SU-DHL-6 (cell line): ENCODE data around the gene SSR3.
"Not testable (repeated sequence)": the region's sequence is repeated elsewhere in the genome, so short reads cannot be mapped to it uniquely, and the experiment has no call there.

Experiments
- H2AFZ ChIP-seq: fragments of 200-600 bp; sonication (generic); 2 replicates; pipeline ENCODE4 v1.6.1; 2014; ENCODE audit warnings: low read depth, mild to moderate bottlenecking, moderate library complexity, mixed read lengths, antibody characterized with exemption, low read length; ENCODE audit not compliant: severe bottlenecking
- H3F3A ChIP-seq: fragments of 200-600 bp; shearing (Covaris generic); 2 replicates; pipeline ENCODE4 v1.6.0; 2016; ENCODE audit warnings: antibody characterized with exemption, mild to moderate bottlenecking; ENCODE audit not compliant: insufficient read depth
- H3K27ac ChIP-seq: fragments of 200-600 bp; sonication (generic); 2 replicates; pipeline ENCODE4 v1.5.1; 2016; ENCODE audit warnings: low read depth, mild to moderate bottlenecking, low read length, moderate library complexity, mixed read lengths
- H3K27me3 ChIP-seq: fragments of 200-600 bp; sonication (generic), shearing (Covaris generic); 2 replicates; pipeline ENCODE4 v1.6.0; 2014; ENCODE audit warnings: mild to moderate bottlenecking, low read length
- H3K36me3 ChIP-seq: fragments of 200-600 bp; sonication (generic); 2 replicates; pipeline ENCODE4 v1.6.1; 2014; ENCODE audit warnings: mild to moderate bottlenecking, low read length, mixed read lengths
- H3K4me2 ChIP-seq: fragments of 300-600, 200-600 bp; shearing (Covaris generic), sonication (generic); 2 replicates; pipeline ENCODE4 v1.6.0; 2014; ENCODE audit warnings: low read length, low read depth, mild to moderate bottlenecking; ENCODE audit not compliant: poor library complexity, severe bottlenecking
- H3K4me3 ChIP-seq: fragments of 200-600 bp; sonication (generic); 2 replicates; pipeline ENCODE4 v1.5.1; 2014; ENCODE audit warnings: antibody characterized with exemption, low read length, mild to moderate bottlenecking, mixed read lengths; ENCODE audit not compliant: insufficient read depth, poor library complexity, severe bottlenecking
- H3K79me2 ChIP-seq: fragments of 200-600 bp; sonication (generic); 2 replicates; pipeline ENCODE4 v1.6.1; 2014; ENCODE audit warnings: mild to moderate bottlenecking, low read length, moderate library complexity; ENCODE audit not compliant: insufficient read depth
- H3K9ac ChIP-seq: fragments of 200-600 bp; sonication (generic); 2 replicates; pipeline ENCODE4 v1.7.0; 2014; ENCODE audit warnings: mild to moderate bottlenecking, low read length
- H3K9me2 ChIP-seq: fragments of 200-600 bp; sonication (generic); replicated peaks from 2 replicates; pipeline ENCODE4 v1.6.1; 2014; ENCODE audit warnings: low read length; ENCODE audit not compliant: insufficient read depth
- H3K9me3 ChIP-seq: fragments of 200-600 bp; sonication (generic); 2 replicates; pipeline ENCODE4 v1.6.1; 2014; ENCODE audit warnings: low read length, mixed read lengths; ENCODE audit not compliant: insufficient read depth
- H4K20me1 ChIP-seq: fragments of 200-600 bp; sonication (generic); 2 replicates; pipeline ENCODE4 v1.6.1; 2014; ENCODE audit warnings: low read depth, mild to moderate bottlenecking, antibody characterized with exemption, low read length, moderate library complexity, mixed read lengths
- EZH2phosphoT487 ChIP-seq: fragments of 200-600 bp; sonication (generic), shearing (Covaris generic); conservative IDR thresholded peaks from 2 replicates; pipeline ENCODE4 v1.6.1; 2018; ENCODE audit warnings: mild to moderate bottlenecking, antibody characterized with exemption, low read length, moderate library complexity, mixed read lengths
- TF ChIP-seq, protein P1 (sequence below): fragments of 200-600 bp; sonication (generic); IDR thresholded peaks from one replicate; pipeline ENCODE4 v1.5.1; 2017; ENCODE audit warnings: antibody characterized with exemption, mild to moderate bottlenecking, low read length, moderate library complexity; ENCODE audit not compliant: insufficient read depth, poor library complexity, severe bottlenecking

SSR3 gene

DNA sequence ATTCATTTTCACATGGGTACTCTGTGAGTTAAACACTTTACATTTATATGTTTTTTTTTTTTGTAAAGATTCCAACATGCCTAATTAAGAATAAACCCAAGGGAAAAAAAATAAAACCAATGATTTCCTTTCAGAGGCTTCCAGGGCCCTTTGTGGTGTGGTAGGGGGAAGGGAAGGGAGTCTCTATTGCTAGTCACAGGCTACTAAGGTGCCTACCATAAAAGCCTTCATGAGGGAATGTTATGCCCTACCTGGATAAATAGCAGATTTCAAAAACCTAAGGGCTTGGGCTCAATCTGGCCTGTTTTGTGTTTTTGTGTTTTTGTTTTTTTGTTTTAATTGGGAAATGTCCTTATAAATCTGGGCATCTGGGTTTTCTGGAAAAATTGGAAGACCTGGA is 38.9 kb upstream of the SSR3 start:
- Histone ChIP-seq H3K9me2 (no peaks in the 10 kb centered on the region), H3F3A (no peaks in the 10 kb centered on the region), H3K36me3 (no peaks in the 10 kb centered on the region), H3K9ac (no peak overlapping the region), H3K27ac (no peak overlapping the region), H4K20me1 (no peaks in the 10 kb centered on the region), H3K9me3 (no peaks in the 10 kb centered on the region), H2AFZ (no peak overlapping the region), H3K79me2 (no peaks in the 10 kb centered on the region), H3K4me3 (no peak overlapping the region), H3K4me2 (no peak overlapping the region), H3K27me3 (no peaks in the 10 kb centered on the region)
- TF ChIP-seq, protein P1, sequence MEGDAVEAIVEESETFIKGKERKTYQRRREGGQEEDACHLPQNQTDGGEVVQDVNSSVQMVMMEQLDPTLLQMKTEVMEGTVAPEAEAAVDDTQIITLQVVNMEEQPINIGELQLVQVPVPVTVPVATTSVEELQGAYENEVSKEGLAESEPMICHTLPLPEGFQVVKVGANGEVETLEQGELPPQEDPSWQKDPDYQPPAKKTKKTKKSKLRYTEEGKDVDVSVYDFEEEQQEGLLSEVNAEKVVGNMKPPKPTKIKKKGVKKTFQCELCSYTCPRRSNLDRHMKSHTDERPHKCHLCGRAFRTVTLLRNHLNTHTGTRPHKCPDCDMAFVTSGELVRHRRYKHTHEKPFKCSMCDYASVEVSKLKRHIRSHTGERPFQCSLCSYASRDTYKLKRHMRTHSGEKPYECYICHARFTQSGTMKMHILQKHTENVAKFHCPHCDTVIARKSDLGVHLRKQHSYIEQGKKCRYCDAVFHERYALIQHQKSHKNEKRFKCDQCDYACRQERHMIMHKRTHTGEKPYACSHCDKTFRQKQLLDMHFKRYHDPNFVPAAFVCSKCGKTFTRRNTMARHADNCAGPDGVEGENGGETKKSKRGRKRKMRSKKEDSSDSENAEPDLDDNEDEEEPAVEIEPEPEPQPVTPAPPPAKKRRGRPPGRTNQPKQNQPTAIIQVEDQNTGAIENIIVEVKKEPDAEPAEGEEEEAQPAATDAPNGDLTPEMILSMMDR = no peak
- TF ChIP-seq EZH2phosphoT487 = no peak

DNA sequence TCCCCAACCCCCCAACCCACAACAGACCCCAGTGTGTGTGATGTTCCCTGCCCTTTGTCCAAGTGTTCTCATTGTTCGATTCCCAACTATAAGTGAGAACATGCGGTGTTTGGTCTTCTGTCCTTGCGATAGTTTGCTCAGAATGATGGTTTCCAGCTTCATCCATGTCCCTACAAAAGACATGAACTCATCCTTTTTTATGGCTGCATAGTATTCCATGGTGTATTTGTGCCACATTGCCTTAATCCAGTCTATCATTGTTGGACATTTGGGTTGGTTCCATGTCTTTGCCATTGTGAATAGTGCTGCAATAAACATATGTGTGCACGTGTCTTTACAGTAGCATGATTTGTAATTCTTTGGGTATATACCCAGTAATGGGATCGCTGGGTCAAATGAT is 34.9 kb upstream of the SSR3 start:
- not testable (repeated sequence) for H3K79me2 ChIP-seq, H3K9me2 ChIP-seq, H3K27me3 ChIP-seq, H3K9ac ChIP-seq, H3K36me3 ChIP-seq, H4K20me1 ChIP-seq, H3K27ac ChIP-seq, H3K4me3 ChIP-seq, H3K9me3 ChIP-seq, H3F3A ChIP-seq, H2AFZ ChIP-seq, H3K4me2 ChIP-seq

DNA sequence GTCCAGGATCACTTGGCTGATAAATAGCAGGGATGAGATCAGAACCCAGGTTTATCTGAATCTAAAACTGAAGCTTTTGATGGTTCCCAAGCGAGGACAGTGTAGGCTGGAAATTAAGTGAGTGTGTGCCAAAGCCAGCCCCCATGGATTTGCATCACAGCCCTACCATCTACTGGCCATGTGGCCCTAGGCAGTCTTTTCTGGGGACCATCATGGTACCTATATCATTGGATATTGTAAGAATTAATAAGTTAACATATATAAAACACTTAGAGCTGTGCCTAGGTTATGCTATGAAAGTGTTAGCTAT is 32.8 kb upstream of the SSR3 start:
- TF ChIP-seq, protein P1 = no peak
- no peak overlapping the region for H2AFZ ChIP-seq
- H3K27me3 ChIP-seq = no peaks in the 10 kb centered on the region
- no peaks in the 10 kb centered on the region for H3K36me3 ChIP-seq
- no peak overlapping the region for H3K4me3 ChIP-seq
- H3K79me2 ChIP-seq = no peaks in the 10 kb centered on the region
- no peaks in the 10 kb centered on the region for H4K20me1 ChIP-seq
- H3K9me2 ChIP-seq = no peaks in the 10 kb centered on the region
- no peaks in the 10 kb centered on the region for H3F3A ChIP-seq
- no peak overlapping the region for H3K4me2 ChIP-seq
- H3K9ac ChIP-seq = no peak overlapping the region
- H3K9me3 ChIP-seq = no peaks in the 10 kb centered on the region
- no peak overlapping the region for H3K27ac ChIP-seq

DNA sequence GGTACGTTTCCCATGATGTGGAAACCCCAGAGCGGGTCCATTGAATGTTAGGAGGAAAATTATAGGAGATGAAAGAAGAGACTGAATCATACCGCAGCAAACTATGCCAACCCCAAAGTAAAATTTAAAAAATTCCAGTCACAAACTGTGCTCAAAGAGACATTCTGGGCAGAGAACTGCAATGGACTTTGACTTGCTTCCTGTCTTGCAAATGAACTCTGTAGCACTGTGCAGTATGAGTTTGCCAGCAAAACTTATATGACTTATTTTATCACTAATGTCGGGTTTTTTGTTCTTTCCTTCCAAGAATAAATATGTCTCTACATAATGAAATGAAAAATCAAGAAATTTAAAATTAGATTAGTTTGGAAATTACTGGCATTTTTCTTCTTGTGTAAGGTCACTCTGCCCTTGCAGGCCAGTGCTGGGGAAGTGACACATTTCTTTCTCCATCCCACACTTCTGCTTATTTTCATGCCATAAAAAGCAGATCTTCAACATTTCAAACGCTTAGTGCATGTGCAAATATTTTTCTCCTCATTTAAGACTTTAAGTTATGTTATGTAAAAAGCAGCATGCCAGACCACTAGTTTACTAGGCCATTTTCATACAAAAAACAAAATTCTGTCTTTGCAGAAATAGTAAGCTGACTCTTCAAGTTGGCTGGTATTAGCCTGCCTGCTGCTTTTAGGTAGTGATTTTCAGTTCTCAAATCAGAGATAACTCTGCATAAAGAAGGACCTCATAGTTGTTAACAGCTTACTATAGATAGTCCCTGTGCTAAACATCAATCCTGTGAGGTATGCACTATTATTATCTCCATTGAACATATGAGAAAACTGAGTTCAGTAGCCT is 32.2 kb upstream of the SSR3 start:
- Histone ChIP-seq H3K79me2 (no peaks in the 10 kb centered on the region), H3K9ac (no peak overlapping the region), H3K4me3 (no peak overlapping the region), H2AFZ (peak overlapping the region; percentile 16), H3K27me3 (no peaks in the 10 kb centered on the region), H3K36me3 (no peaks in the 10 kb centered on the region), H4K20me1 (no peaks in the 10 kb centered on the region), H3K4me2 (no peak overlapping the region), H3K9me2 (no peaks in the 10 kb centered on the region), H3F3A (no peaks in the 10 kb centered on the region), H3K9me3 (no peaks in the 10 kb centered on the region), H3K27ac (no peak overlapping the region)
- TF ChIP-seq EZH2phosphoT487 = no peak
- TF ChIP-seq, protein P1 = no peak
